NB4 (cell line): ENCODE results near the gene PIK3R3.

Experiments used
- DNase-seq: peaks from one replicate; pipeline ENCODE4 v3.0.0; 2010; ENCODE audit warnings: low read depth
- H3K4me3 ChIP-seq: one replicate; pipeline ENCODE4 v1.5.1; 2011; ENCODE audit warnings: mild to moderate bottlenecking, low read depth, low read length, moderate library complexity
- CTCF ChIP-seq: IDR thresholded peaks from one replicate; pipeline ENCODE4 v1.5.1; 2012; ENCODE audit warnings: low read depth, low read length
- MYC ChIP-seq: IDR thresholded peaks from 2 replicates; pipeline ENCODE4 v1.6.1; 2011; ENCODE audit warnings: low read depth, low read length
- POLR2A ChIP-seq: IDR thresholded peaks from 2 replicates; pipeline ENCODE4 v1.6.1; 2011; ENCODE audit warnings: mild to moderate bottlenecking; ENCODE audit not compliant: insufficient read length; ENCODE audit errors: extremely low read depth
- TF ChIP-seq, protein P1 (sequence below): IDR thresholded peaks from 2 replicates; pipeline ENCODE4 v1.6.1; 2011; ENCODE audit warnings: low read depth, low read length

The PIK3R3 gene

GRCh38 chr1:46132529-46133180 is at the start of gene PIK3R3:
Gene PIK3R3, minus strand, starts transcription at chr1:46132629. Its CDS starts 677 bp downstream, at chr1:46131952.
- TF ChIP-seq, protein P1, sequence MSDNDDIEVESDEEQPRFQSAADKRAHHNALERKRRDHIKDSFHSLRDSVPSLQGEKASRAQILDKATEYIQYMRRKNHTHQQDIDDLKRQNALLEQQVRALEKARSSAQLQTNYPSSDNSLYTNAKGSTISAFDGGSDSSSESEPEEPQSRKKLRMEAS = peak; percentile 97
- TF ChIP-seq CTCF (no peak), POLR2A (peak; percentile 79), MYC (peak; percentile 51)
- H3K4me3 ChIP-seq = peak within 1 kb of the TSS; percentile 79
- peak; percentile 99 for DNase-seq

GRCh38 chr1:46181343-46182260 is 49.2 kb upstream of the PIK3R3 start:
- no peak for DNase-seq
- H3K4me3 ChIP-seq = no peak overlapping the region
- TF ChIP-seq, protein P1 = no peak
- TF ChIP-seq MYC (no peak), POLR2A (no peak), CTCF (no peak)

- TF ChIP-seq CTCF = peak; percentile 9
- TF ChIP-seq MYC = no peak
- H3K4me3 ChIP-seq = no peak overlapping the region
- DNase-seq = peak; percentile 32
Measured at GRCh38 chr1:46180082-46180616, 47.7 kb upstream of the PIK3R3 start.

GRCh38 chr1:46179138-46180081 is 47.0 kb upstream of the PIK3R3 start:
- no peak overlapping the region for H3K4me3 ChIP-seq
- TF ChIP-seq POLR2A (no peak), CTCF (peak; percentile 89)
- peak; percentile 80 for DNase-seq

DNA sequence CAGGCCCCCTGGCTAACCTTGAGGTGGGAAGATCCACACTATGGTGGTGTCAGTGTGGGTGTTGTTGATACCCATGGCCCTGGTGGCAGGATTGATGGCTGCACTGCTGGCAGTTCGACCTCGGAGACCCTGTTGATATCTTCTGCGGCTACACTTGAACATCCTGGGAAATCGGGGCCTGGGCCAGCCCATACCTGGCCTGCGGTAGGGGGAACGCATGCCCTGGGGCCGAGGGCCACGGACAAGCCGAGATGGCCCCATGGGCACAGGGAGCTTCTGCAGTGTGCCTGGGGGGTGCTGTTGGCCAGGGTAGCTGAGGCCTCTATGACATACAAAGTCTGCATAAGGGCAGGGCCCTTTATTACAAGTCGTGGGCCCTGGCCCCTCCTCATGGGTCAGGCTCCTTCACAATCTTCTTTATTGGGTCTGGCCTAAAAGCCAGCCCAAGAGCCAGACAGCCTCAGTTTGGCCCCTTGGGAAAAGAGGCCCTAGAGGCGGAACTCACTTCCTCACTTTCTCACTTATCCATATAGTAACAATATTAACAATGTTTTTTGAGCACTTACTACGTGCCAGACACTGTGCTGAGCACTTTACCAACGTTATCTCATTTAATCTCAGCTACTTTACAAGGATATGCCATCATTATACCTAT is 43.9 kb upstream of the PIK3R3 start, which contains the start of gene P3R3URF:
TSS of gene P3R3URF (minus strand) at position 278 of the 655 bp plus-strand sequence. CDS start at position 261, 17 bp downstream.
- no peak within 1 kb of the TSS for H3K4me3 ChIP-seq
- TF ChIP-seq, protein P1 = no peak
- TF ChIP-seq POLR2A (no peak), CTCF (no peak), MYC (no peak)
- peak; percentile 60 for DNase-seq
